Measurements from ENCODE around the gene ZNF275.
A peak's percentile ranks its signal among the peaks of the same experiment; 100 is the strongest.
"Not testable (repeated sequence)": the region's sequence is repeated elsewhere in the genome, so short reads cannot be mapped to it uniquely, and the experiment has no call there.

The ZNF275 gene

DNA sequence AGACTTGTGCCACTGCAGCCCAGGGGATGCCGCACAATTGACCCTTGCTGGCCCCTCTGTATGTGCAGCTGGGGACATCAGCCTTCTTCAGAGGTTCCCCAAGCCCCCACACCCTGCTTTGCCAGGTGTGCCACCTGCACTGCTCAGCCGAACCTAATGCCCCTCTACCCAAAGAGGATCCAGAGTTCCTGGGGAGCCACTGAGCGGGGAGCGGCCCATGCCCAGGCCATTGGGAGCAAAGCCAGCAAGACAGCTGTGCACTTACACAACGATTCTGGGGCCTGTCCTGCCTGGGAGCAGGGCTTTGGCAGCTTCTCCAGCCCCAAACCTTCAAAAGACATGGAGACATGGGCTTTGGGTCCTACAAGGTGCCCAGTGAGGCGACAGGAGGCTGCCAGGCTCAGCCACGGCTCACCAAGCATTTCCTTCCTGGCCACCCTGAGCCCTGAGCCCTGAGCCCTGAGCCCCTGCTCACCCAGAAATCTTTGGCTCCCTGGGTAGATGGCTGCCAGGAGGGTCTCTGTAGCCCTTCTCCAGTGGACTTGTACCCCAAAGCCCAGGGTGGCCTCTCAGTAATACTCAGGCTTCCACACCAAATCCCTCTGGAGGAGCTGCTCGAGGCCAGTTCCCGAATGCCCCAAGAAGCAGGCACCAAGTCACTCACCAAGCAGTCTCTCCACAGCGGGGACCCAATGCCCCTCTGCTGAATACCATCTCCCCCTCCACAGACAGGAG lies 54.2 kb downstream of the ZNF275 start:
- TF ChIP-seq, protein P1, sequence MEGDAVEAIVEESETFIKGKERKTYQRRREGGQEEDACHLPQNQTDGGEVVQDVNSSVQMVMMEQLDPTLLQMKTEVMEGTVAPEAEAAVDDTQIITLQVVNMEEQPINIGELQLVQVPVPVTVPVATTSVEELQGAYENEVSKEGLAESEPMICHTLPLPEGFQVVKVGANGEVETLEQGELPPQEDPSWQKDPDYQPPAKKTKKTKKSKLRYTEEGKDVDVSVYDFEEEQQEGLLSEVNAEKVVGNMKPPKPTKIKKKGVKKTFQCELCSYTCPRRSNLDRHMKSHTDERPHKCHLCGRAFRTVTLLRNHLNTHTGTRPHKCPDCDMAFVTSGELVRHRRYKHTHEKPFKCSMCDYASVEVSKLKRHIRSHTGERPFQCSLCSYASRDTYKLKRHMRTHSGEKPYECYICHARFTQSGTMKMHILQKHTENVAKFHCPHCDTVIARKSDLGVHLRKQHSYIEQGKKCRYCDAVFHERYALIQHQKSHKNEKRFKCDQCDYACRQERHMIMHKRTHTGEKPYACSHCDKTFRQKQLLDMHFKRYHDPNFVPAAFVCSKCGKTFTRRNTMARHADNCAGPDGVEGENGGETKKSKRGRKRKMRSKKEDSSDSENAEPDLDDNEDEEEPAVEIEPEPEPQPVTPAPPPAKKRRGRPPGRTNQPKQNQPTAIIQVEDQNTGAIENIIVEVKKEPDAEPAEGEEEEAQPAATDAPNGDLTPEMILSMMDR (IDR thresholded peaks at IDR 0.05; ENCODE audit: insufficient read depth, low read depth, low read length, missing control alignments) = no peak
- no peak for DNase-seq (ENCODE audit: low read depth)
- H3K4me3 ChIP-seq (ENCODE audit: low read depth, low read length) = no peak overlapping the region

DNA sequence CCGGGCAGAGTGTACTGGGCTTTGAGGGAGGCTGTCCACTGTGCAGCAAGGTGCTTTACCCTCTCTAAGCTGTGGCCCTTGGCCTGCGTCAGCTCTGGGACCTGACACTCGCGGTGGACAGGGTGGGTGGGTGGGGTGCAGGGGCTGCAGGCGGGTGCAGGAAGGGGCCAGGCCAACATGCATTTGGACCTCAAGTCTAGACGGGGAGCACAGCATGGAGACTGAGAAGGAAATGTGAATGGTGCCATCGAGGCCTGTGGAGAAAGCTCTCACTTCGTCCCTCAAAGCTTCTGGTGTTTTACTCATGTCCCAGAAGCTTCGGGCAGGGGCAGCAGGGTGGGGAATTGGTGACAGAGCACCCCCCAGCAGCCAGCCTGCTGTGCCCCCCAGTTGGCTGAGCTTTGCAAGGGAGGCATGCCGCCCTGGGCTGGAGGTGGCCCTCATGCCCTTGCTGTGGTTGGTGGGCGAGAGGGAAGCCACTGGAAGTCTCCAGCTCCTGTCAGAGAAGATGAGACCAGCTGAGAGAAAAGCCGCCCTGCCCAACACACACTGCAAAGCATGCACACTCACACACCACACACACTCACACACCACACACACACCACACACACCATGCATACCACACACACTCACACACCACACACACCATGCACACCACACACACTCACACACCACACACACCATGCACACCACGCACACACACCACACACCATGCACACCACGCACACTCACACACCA lies 54.9 kb downstream of the ZNF275 start:
- TF ChIP-seq, protein P1 (IDR thresholded peaks at IDR 0.05; ENCODE audit: insufficient read depth, low read depth, low read length, missing control alignments) = no peak
- DNase-seq (ENCODE audit: low read depth) = no peak

DNA sequence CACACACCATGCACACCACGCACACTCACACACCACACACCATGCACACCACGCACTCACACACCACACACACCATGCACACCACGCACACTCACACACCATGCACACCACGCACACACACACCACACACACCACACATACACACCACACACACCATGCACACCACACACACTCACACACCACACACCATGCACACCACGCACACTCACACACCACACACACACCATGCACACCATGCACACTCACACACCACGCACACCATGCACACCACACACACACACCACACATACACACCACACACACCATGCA lies 55.5 kb downstream of the ZNF275 start:
- H3K4me3 ChIP-seq (ENCODE audit: low read depth, low read length); DNase-seq (ENCODE audit: low read depth): not testable (repeated sequence)

More for the DNA sequence above, 54.9 kb downstream of the ZNF275 start:
- no peak overlapping the region for H3K4me3 ChIP-seq (ENCODE audit: low read depth, low read length)

DNA sequence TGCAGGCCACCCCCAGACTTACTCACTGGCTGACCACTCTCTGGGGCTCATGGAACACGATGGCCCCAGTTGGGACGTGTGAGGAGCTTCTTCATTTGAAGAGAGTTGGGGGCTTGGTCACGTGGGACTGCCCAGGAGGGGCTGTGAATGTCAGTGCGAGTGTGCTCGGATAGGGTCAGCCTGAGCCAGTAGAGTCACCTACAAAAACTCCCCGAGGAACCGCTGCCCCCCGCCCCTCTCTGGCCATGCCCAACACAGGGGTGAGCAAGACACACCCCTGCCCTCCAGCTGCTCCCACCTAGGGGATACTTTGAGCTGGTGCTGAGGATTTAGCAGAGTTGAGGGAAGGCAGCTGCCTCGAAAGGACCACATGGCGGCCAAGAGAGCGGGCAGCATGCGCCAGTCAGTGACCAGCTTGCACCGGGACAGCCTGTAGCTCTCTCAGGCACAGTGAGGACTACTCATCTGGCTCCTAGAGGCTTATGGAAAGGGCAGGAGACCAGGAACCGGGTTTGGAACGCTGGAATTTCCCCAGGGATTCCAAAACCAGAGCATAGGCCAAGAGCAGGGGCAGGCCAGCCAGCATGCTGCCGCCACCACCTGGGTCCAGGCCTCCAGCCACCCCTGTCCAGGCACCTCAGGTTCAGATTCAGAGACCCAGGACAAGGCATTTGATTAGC lies 58.8 kb downstream of the ZNF275 start:
- DNase-seq (ENCODE audit: low read depth) = no peak
- H3K4me3 ChIP-seq (ENCODE audit: low read depth, low read length) = no peak overlapping the region
- TF ChIP-seq, protein P1 (IDR thresholded peaks at IDR 0.05; ENCODE audit: insufficient read depth, low read depth, low read length, missing control alignments) = no peak

DNA sequence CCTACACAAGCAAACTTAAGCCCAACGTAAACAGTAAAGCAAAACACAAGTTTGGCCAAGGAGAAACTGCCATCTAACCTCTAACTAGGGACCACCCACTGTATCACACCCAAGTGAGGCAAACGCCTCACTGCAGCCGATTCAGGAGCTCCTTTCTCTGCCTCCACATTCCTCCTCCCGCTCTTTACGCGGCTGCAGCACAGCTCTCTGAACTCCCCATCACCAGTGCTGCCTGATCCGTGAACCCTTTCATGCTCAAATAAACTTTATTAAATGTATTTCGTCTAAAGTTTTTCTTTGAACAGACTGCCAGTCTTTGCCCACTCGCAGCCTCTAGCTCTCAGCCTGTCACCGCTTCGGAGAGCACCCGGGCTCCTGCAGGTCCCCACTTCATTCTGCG lies 60.7 kb downstream of the ZNF275 start:
- no peak overlapping the region for H3K4me3 ChIP-seq (ENCODE audit: low read depth, low read length)
- TF ChIP-seq, protein P1 (IDR thresholded peaks at IDR 0.05; ENCODE audit: insufficient read depth, low read depth, low read length, missing control alignments) = no peak
- DNase-seq (ENCODE audit: low read depth) = no peak

DNA sequence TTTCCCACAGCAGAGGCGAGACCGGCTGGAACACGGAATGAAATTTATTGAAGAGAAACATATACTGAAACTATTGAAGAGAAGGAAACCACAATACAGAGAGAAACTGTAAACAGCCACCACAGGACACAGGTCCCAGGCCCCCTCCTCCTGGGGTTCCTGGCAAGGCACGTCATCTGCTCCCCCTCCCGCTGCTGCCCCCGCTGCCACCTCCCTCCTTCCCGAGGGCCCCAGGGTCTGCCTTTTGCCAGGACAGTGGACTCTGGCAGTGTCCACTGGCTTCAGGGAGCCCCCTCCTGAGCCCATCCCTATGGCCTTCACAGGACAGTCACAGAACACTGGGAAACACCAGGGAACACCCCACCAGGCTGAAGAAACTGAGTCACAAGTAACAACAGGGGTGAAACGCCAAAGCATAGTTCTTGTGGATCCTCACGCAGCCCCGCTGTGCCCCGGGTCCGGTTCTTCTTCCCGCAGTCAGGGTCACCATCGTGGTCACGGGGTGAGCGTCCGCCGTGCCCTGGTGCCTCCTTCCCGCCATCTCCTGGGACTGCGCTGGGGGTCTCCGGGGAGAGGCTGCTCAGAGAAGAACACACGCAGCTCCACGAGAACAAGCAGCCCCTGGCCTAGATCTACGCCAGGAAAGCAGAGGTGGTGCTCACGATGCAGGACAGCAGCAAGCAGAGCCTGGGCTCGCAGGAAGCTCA lies 61.8 kb downstream of the ZNF275 start:
- TF ChIP-seq, protein P1 (IDR thresholded peaks at IDR 0.05; ENCODE audit: insufficient read depth, low read depth, low read length, missing control alignments) = no peak
- peak; percentile 9 for DNase-seq (ENCODE audit: low read depth)

More for the DNA sequence above, 61.8 kb downstream of the ZNF275 start:
- H3K4me3 ChIP-seq (ENCODE audit: low read depth, low read length) = no peak overlapping the region

All from GM12865 (cell line).